Esophagus squamous epithelium (tissue), 5 donors: ENCODE results near the gene GCNT1. TPM values are rescaled to one million over a fixed set of nuclear protein-coding genes. Genes with fewer than 3 reads are reported as not detected.
A peak's percentile ranks its signal among the peaks of the same experiment; 100 is the strongest.

ENCODE experiments used
- DNase-seq: peaks from one replicate; lab custom pipeline; 2025; lab: John Stamatoyannopoulos, UW
- H3K27ac ChIP-seq, 4 donors: fragments of 200-600 bp; sonication (generic); one replicate each; pipeline ENCODE4 v1.5.1; 2016 to 2019; ENCODE audit warnings: mild to moderate bottlenecking in 1 of 4
- H3K27me3 ChIP-seq, 4 donors: fragments of 200-600 bp; sonication (generic); 1 replicate in 3 of 4; 2 replicates in 1 of 4; pipeline versions ENCODE4 v1.5.1 to v1.6.0; 2017 to 2021; ENCODE audit warnings: antibody characterized with exemption in 1 of 4
- H3K36me3 ChIP-seq, 3 donors: fragments of 200-600 bp; sonication (generic); one replicate each; pipeline ENCODE4 v1.5.1; 2016 to 2019
- H3K4me1 ChIP-seq, 3 donors: fragments of 200-600 bp; sonication (generic); one replicate each; pipeline ENCODE4 v1.5.1; 2017 to 2019
- H3K4me3 ChIP-seq, 4 donors: fragments of 200-600 bp; sonication (generic); 1 replicate in 3 of 4; 2 replicates in 1 of 4; pipeline ENCODE4 v1.5.1; 2016 to 2019; ENCODE audit warnings: mild to moderate bottlenecking in 2 of 4, moderate library complexity in 1 of 4
- H3K9me3 ChIP-seq, 3 donors: fragments of 200-600 bp; sonication (generic); one replicate each; pipeline ENCODE4 v1.5.1; 2016 to 2019
- CTCF ChIP-seq, 6 experiments: fragments of 450-650 bp in 4 of 6; fragments of 200-600 bp in 2 of 6; sonication (generic) in 2 of 6; IDR thresholded peaks; one replicate each; pipeline ENCODE4 v1.5.1; 2016 to 2019; ENCODE audit warnings: antibody characterized with exemption in 6 of 6, mild to moderate bottlenecking in 4 of 6, moderate library complexity in 4 of 6
- POLR2A ChIP-seq, 4 donors: fragments of 450-650 bp; IDR thresholded peaks; one replicate each; pipeline ENCODE4 v1.6.1; 2017; ENCODE audit warnings: antibody characterized with exemption in 4 of 4, mild to moderate bottlenecking in 4 of 4, moderate library complexity in 3 of 4
- WGBS, 2 donors: methylation state at CpG; one replicate each; pipeline ENCODE4 v1.1.5; 2018; 5-methylcytosine and 5-hydroxymethylcytosine counted together
- intact Hi-C: fragments of 100-400 bp; cut with DNase I; formaldehyde crosslinking; loops from one replicate; pipeline ENCODE4 v1.15.0; 2022
- total RNA-seq, 4 donors: library from RNA; depleted of rRNA; stranded (reverse); fragments of >200 nt; gene quantifications; one replicate each; pipeline ENCODE4 v1.1.0, GENCODE V29; 2016
- donor health status: DM: yes; HTN: yes; CAD: no.

Gene GCNT1
- total RNA-seq, 4 donors from 2014 or later, result 1.1 to 4.8 (median 3.0) TPM

DNA sequence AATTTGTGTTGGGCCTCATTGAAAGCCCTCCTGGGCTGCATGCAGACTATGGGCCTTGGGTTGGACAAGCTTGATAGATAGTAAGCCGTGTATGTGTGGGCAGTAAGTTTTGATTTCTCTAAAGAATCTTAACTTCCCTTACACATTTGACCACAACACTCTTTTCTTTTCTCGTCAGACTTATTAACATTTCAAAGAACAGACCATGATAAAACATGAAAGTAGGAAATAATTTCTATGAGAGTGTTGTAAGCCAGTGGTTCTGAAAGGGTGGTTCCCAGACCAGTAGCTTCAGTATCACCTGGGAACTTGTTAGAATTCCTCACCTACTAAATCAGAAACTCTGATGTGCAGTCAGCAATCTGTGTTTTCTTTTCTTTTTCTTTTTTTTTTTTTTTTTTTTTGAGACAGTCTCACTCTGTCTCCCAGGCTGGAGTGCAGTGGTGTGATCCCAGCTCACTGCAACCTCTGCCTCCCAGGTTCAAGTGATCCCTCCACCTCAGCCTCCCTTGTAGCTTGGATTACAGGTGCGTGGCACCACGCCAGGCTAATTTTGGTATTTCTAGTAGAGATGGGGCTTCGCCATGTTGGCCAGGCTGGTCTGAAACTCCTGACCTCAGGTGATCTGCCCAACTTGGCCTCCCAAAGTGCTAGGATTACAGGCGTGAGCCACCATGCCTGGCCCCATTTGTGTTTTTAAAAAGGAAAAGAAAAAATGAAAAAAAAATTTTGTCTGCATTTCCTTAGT is 20.0 kb upstream of the GCNT1 start:
- H3K36me3 ChIP-seq, result no peaks in the 10 kb centered on the region
- no peaks in the 10 kb centered on the region for H3K27me3 ChIP-seq
- intact Hi-C loops, result no loop called here
- H3K4me3 ChIP-seq, result no peak overlapping the region
- H3K27ac ChIP-seq, result no peak overlapping the region
- 67 to 79% methylated on average over 4 to 5 of the region's 6 CpGs for WGBS, 2 donors
- peaks cover 0 to 3% (median 0%) of the 10 kb centered on the region in 3 donors for H3K4me1 ChIP-seq
- no peaks in the 10 kb centered on the region for H3K9me3 ChIP-seq
- TF ChIP-seq POLR2A (IDR thresholded peaks at IDR 0.05) (no peak), CTCF (IDR thresholded peaks at IDR 0.05) (no peak)
- no peak for DNase-seq

- Histone ChIP-seq H3K27me3 (no peaks in the 10 kb centered on the region), H3K36me3 (no peaks in the 10 kb centered on the region), H3K27ac (no peak overlapping the region), H3K4me3 (no peak overlapping the region), H3K9me3 (no peaks in the 10 kb centered on the region), H3K4me1 (peaks cover 3 to 16% (median 5%) of the 10 kb centered on the region in 3 donors)
- no peak for DNase-seq
- 72 to 75% methylated on average over 10 of the region's 10 CpGs for WGBS, 2 donors
- intact Hi-C loops, result no loop called here
- TF ChIP-seq CTCF (IDR thresholded peaks at IDR 0.05), result no peak
- TF ChIP-seq POLR2A (IDR thresholded peaks at IDR 0.05), result no peak
Observed at GRCh38 chr9:76441551-76442322, 17.2 kb upstream of the GCNT1 start.

DNA sequence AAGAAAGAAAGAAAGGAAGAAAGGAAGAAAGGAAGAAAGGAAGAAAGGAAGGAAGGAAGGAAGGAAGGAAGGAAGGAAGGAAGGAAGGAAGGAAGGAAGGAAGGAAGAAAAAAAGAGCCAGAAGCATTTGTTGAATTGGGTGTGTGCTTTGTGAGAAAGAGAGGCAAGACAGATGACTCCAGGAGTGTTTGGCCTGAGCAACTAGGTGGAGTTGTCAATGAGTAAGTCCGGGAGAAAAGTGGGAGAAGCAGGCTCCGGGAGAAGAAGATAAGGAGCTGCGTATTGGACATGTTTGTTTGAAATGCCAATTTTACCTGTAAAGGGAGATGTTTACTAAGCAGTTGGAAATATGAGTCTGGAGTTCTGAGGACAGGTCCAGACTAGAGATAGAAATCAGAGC is 15.1 kb upstream of the GCNT1 start:
- Histone ChIP-seq H3K4me3 (no peak overlapping the region), H3K9me3 (no peaks in the 10 kb centered on the region), H3K36me3 (no peaks in the 10 kb centered on the region), H3K27ac (peak overlapping the region in 2 of 4 donors; percentile 42 to 71), H3K27me3 (no peaks in the 10 kb centered on the region), H3K4me1 (peaks cover 3 to 22% (median 5%) of the 10 kb centered on the region in 3 donors)
- 23 to 47% methylated on average over 3 of the region's 3 CpGs for WGBS, 2 donors
- intact Hi-C loops, result no loop called here
- DNase-seq, result no peak
- TF ChIP-seq POLR2A (IDR thresholded peaks at IDR 0.05) (no peak), CTCF (IDR thresholded peaks at IDR 0.05) (no peak)

- 40 to 45% methylated on average over 4 to 5 of the region's 5 CpGs for WGBS, 2 donors
- DNase-seq, result no peak
- no peaks in the 10 kb centered on the region for H3K36me3 ChIP-seq
- TF ChIP-seq POLR2A (IDR thresholded peaks at IDR 0.05) (no peak), CTCF (IDR thresholded peaks at IDR 0.05) (no peak)
- intact Hi-C loops, result no loop called here
- peak overlapping the region in 2 of 4 donors; percentile 42 to 71 for H3K27ac ChIP-seq
- H3K4me1 ChIP-seq, result peaks cover 3 to 22% (median 5%) of the 10 kb centered on the region in 3 donors
- no peaks in the 10 kb centered on the region for H3K9me3 ChIP-seq
- H3K4me3 ChIP-seq, result no peak overlapping the region
- no peaks in the 10 kb centered on the region for H3K27me3 ChIP-seq
Observed at GRCh38 chr9:76444322-76444929, 14.6 kb upstream of the GCNT1 start.
